IMR-90 (cell line): ENCODE results near the gene CCDC7. TPM values are rescaled to one million over a fixed set of nuclear protein-coding genes. Genes with fewer than 3 reads are reported as not detected.

Source experiments
- ATAC-seq: fragments of 200-7000 bp; cut with Tn5 transposase; 2 replicates; pipeline ENCODE4 v1.9.1; 2020; ENCODE audit warnings: low read depth, mild to moderate bottlenecking, moderate library complexity
- BruUV-seq: library from RNA; stranded (reverse); fragments of 400-500 nt; replicated peaks from 2 replicates; lab custom pipeline; 2021; lab: Mats Ljungman, UMichigan
- CTCF ChIA-PET: fragments of 300-600 bp; formaldehyde crosslinking; extraction: SDS; loops from one replicate; lab custom pipeline; 2021; ENCODE audit warnings: antibody characterized with exemption; lab: Yijun Ruan, JAX
- POLR2A ChIA-PET: fragments of 300-600 bp; sonication (Branson Sonifier 250); formaldehyde crosslinking; loops from one replicate; lab custom pipeline; 2022; ENCODE audit warnings: antibody characterized with exemption; ENCODE audit not compliant: unreplicated experiment; lab: Charles Lee
- DNase-seq: peaks from one replicate; pipeline ENCODE4 v3.0.0; 2013
- H2AFZ ChIP-seq: replicated peaks from 2 replicates; pipeline ENCODE3; 2013; ENCODE audit warnings: low read length, mild to moderate bottlenecking; ENCODE audit not compliant: poor library complexity
- H2AK5ac ChIP-seq: 2 replicates; pipeline ENCODE4 v1.6.1; 2013; ENCODE audit warnings: low read depth, low read length, inconsistent platforms
- H2AK9ac ChIP-seq: replicated peaks from 2 replicates; pipeline ENCODE3; 2013; ENCODE audit warnings: mild to moderate bottlenecking, low read depth, low read length, moderate library complexity; ENCODE audit not compliant: poor library complexity
- H2BK120ac ChIP-seq: 2 replicates; pipeline ENCODE4 v1.6.1; 2013; ENCODE audit warnings: low read depth, low read length, inconsistent platforms
- H2BK15ac ChIP-seq: 3 replicates; pipeline ENCODE4 v1.6.1; 2013; ENCODE audit warnings: low read depth, low read length, inconsistent platforms
- H2BK20ac ChIP-seq: 2 replicates; pipeline ENCODE4 v1.6.1; 2013; ENCODE audit warnings: low read depth, mild to moderate bottlenecking, inconsistent platforms, low read length, moderate library complexity
- H2BK5ac ChIP-seq: 2 replicates; pipeline ENCODE4 v1.6.1; 2013; ENCODE audit warnings: mild to moderate bottlenecking, low read depth, low read length, inconsistent platforms; ENCODE audit not compliant: poor library complexity, severe bottlenecking
- H3K14ac ChIP-seq: replicated peaks from 2 replicates; pipeline ENCODE4 v1.6.1; 2013; ENCODE audit warnings: low read depth, low read length, inconsistent platforms
- H3K18ac ChIP-seq: 2 replicates; pipeline ENCODE4 v1.6.1; 2013; ENCODE audit warnings: low read depth, low read length, control low read depth
- H3K23ac ChIP-seq: 2 replicates; pipeline ENCODE4 v1.6.1; 2013; ENCODE audit warnings: low read depth, low read length, inconsistent platforms
- H3K27ac ChIP-seq: 2 replicates; pipeline ENCODE4 v1.5.1; 2013; ENCODE audit warnings: mild to moderate bottlenecking, control low read depth, low read length; ENCODE audit not compliant: insufficient read depth
- H3K27me3 ChIP-seq: 2 replicates; pipeline ENCODE4 v1.6.1; 2013; ENCODE audit warnings: low read length; ENCODE audit not compliant: control insufficient read depth, insufficient read depth
- H3K36me3 ChIP-seq: 2 replicates; pipeline ENCODE4 v1.6.1; 2013; ENCODE audit warnings: low read length, mixed read lengths; ENCODE audit not compliant: control insufficient read depth, insufficient read depth
- H3K4ac ChIP-seq: 2 replicates; pipeline ENCODE4 v1.6.1; 2013; ENCODE audit warnings: low read depth, low read length, inconsistent platforms
- H3K4me1 ChIP-seq: 2 replicates; pipeline ENCODE4 v1.6.1; 2013; ENCODE audit warnings: low read length, mixed read lengths; ENCODE audit not compliant: control insufficient read depth, insufficient read depth
- H3K4me2 ChIP-seq: 2 replicates; pipeline ENCODE4 v1.6.1; 2013; ENCODE audit warnings: low read depth, mild to moderate bottlenecking, control low read depth, low read length, moderate library complexity
- H3K4me3 ChIP-seq: 2 replicates; pipeline ENCODE4 v1.5.1; 2013; ENCODE audit warnings: low read depth, mild to moderate bottlenecking, control low read depth, low read length, moderate library complexity; ENCODE audit not compliant: insufficient read depth
- H3K56ac ChIP-seq: 2 replicates; pipeline ENCODE4 v1.6.1; 2013; ENCODE audit warnings: low read length, inconsistent platforms; ENCODE audit not compliant: insufficient read depth; ENCODE audit errors: extremely low read depth
- H3K79me1 ChIP-seq, 2 experiments: 2 replicates each; pipeline ENCODE4 v1.6.1; 2013; ENCODE audit warnings: low read length in 2 of 2, inconsistent platforms in 1 of 2, low read depth in 1 of 2
- H3K9ac ChIP-seq: 2 replicates; pipeline ENCODE4 v1.6.1; 2013; ENCODE audit warnings: low read depth, low read length, control low read depth
- H3K9me1 ChIP-seq: 2 replicates; pipeline ENCODE4 v1.6.1; 2013; ENCODE audit warnings: low read length, inconsistent platforms; ENCODE audit not compliant: insufficient read depth
- H3K9me3 ChIP-seq: 2 replicates; pipeline ENCODE4 v1.6.1; 2013; ENCODE audit warnings: low read length; ENCODE audit not compliant: control insufficient read depth, insufficient read depth
- H4K20me1 ChIP-seq: 2 replicates; pipeline ENCODE4 v1.6.1; 2013; ENCODE audit warnings: low read length, inconsistent platforms; ENCODE audit not compliant: insufficient read depth
- H4K5ac ChIP-seq: 2 replicates; pipeline ENCODE4 v1.6.1; 2013; ENCODE audit warnings: mild to moderate bottlenecking, low read depth, low read length, control low read depth
- H4K8ac ChIP-seq, 2 experiments: 2 replicates each; pipeline ENCODE4 v1.6.1; 2013; ENCODE audit warnings: low read depth in 2 of 2, low read length in 2 of 2, control low read depth in 1 of 2, inconsistent platforms in 1 of 2
- H4K91ac ChIP-seq: 2 replicates; pipeline ENCODE4 v1.6.1; 2013; ENCODE audit warnings: low read depth, low read length, inconsistent platforms; ENCODE audit not compliant: insufficient read depth
- MAFK ChIP-seq: IDR thresholded peaks from 2 replicates; pipeline ENCODE4 v1.6.1; 2012; ENCODE audit warnings: low read depth, low read length, improper control_type of control experiment
- MAZ ChIP-seq: IDR thresholded peaks from 2 replicates; pipeline ENCODE4 v1.6.1; 2012; ENCODE audit warnings: low read depth, mild to moderate bottlenecking, low read length, improper control_type of control experiment, moderate library complexity, borderline replicate concordance
- WGBS, 2 experiments: methylation state at CpG; one replicate each; pipeline versions ENCODE4 v1.1.5 to v1.1.7; 2013; ENCODE audit warnings: missing lambda C conversion rate in 2 of 2; ENCODE audit not compliant: insufficient read length in 1 of 2; ENCODE audit errors: extremely low coverage in 2 of 2; 5-methylcytosine and 5-hydroxymethylcytosine counted together
- dilution Hi-C: fragments of 300-500 bp; cut with HindIII; formaldehyde crosslinking; loops from one replicate; pipeline ENCODE4 v1.14.3; 2018; ENCODE audit warnings: low sequenced_read_pairs; ENCODE audit not compliant: unreplicated experiment
- in situ Hi-C: fragments of 300-500 bp; cut with MboI; formaldehyde crosslinking; loops from 3 replicates; pipeline ENCODE4 v1.14.3; 2019; ENCODE audit warnings: low sequenced_read_pairs, inconsistent platforms, mixed read lengths
- intact Hi-C: fragments of 100-400 bp; cut with micrococcal nuclease; formaldehyde crosslinking; loops from 2 replicates; pipeline ENCODE4 v1.10.0; 2022
- polyA plus RNA-seq, 3 experiments: library from polyadenylated mRNA; depleted of rRNA; stranded (reverse); fragments of >200 nt; gene quantifications; 2 replicates each; pipeline ENCODE4 v1.2.3, GENCODE V29; 2012; ENCODE audit warnings: low replicate concordance in 1 of 3
- total RNA-seq: library from RNA; depleted of rRNA; stranded (reverse); fragments of >200 nt; gene quantifications from 2 replicates; pipeline ENCODE4 v1.2.3, GENCODE V29; 2012

CCDC7 gene
- total and polyA plus RNA-seq, 2 of the 4 experiments (the other 2 are of a cell fraction): 0.74 to 4.3 TPM

GRCh38 chr10:32773105-32773504 is 327.2 kb downstream of the CCDC7 start:
- Histone ChIP-seq H3K4me1 (no peaks in the 10 kb centered on the region), H2AK5ac (no peak overlapping the region), H3K36me3 (no peaks in the 10 kb centered on the region), H2BK15ac (no peak overlapping the region), H2BK20ac (no peak overlapping the region), H3K9ac (no peak overlapping the region), H2BK120ac (no peak overlapping the region), H2AFZ (no peak overlapping the region), H4K8ac (no peak overlapping the region), H4K5ac (no peak overlapping the region), H3K14ac (no peak overlapping the region), H3K4me3 (no peak overlapping the region), H3K27me3 (no peaks in the 10 kb centered on the region), H3K9me3 (peaks cover 16% of the 10 kb centered on the region), H3K4me2 (no peak overlapping the region), H3K27ac (no peak overlapping the region), H4K20me1 (no peaks in the 10 kb centered on the region), H4K91ac (no peak overlapping the region), H2AK9ac (no peak overlapping the region), H3K23ac (no peak overlapping the region), H2BK5ac (no peak overlapping the region), H3K18ac (no peak overlapping the region), H3K9me1 (no peaks in the 10 kb centered on the region), H3K56ac (no peak overlapping the region), H3K79me1 (no peaks in the 10 kb centered on the region), H3K4ac (no peak overlapping the region)
- in situ Hi-C loops (no loop called here), intact Hi-C loops (no loop called here), dilution Hi-C loops (no loop called here)
- POLR2A ChIA-PET: no interaction called here
- no peak for TF ChIP-seq MAZ
- TF ChIP-seq MAFK: peak; percentile 84
- WGBS, 2 experiments: no CpG with 5 or more reads among the region's 1 CpG
- no peak for ATAC-seq
- DNase-seq: no peak
- BruUV-seq: no TSS peak
- CTCF ChIA-PET: no interaction called here
